GM23248 (cell line): ENCODE results near the gene HMGN3.

Experiments
- EZH2 ChIP-seq: fragments of 200-600 bp; sonication (generic); IDR thresholded peaks from 2 replicates; pipeline ENCODE4 v1.6.1; 2018; ENCODE audit warnings: antibody characterized with exemption, mild to moderate bottlenecking; ENCODE audit not compliant: insufficient read depth, poor library complexity, severe bottlenecking
- EZH2phosphoT487 ChIP-seq: fragments of 200-600 bp; sonication (generic); IDR thresholded peaks from 2 replicates; pipeline ENCODE4 v1.6.1; 2018; ENCODE audit warnings: antibody characterized with exemption, moderate library complexity, mild to moderate bottlenecking, low read depth; ENCODE audit not compliant: insufficient read depth

DNA sequence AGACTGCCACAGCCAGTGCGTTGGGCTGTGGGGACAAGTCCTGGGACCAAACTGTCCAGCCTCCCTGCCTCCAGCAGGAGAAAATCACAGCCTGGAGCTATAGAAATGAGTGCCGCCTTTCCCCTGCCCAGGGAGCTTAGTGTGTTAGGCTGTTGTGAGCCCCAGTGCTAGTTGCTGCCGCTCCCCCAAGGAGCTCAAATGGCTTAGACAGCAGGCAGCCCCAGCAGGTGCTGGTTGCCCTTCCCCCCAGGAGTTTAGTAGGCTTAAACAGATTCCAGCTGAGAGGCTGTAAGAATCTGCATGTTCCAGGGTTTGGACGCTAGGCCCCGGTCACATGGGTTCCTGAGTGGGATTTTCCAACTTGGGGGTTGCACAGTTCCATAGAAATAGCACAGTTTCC is 27.2 kb upstream of the HMGN3 start:
- TF ChIP-seq EZH2, result no peak
- TF ChIP-seq EZH2phosphoT487, result no peak
